Measurements from ENCODE around the gene CTSD. TPM values are rescaled to one million over a fixed set of nuclear protein-coding genes. Genes with fewer than 3 reads are reported as not detected.

Gene CTSD
- total and polyA plus RNA-seq, 2 of the 8 experiments (the other 6 are each of a cell fraction or from before 2014, with no cell fraction given), result 169 to 173 TPM

DNA sequence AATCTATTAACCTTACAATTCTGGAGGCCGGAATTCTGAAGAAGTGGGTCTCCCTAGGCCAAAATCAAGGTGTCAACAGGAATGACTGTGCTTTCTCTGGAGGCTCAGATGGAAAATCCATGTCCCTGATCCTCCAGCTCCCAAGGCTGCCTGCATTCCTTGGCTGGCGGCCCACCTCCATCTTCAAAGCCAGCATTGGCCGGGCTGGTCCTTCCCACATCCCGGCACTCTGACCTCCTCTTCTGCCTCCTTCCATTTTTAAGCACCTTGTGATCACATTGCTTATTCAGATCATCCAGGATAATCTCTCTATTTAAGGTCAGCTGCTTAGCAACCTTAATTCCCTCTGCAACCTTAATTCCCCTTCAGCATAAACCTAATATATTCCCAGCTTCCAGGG, 22.7 kb upstream of the CTSD start:
- Histone ChIP-seq H2BK12ac (ENCODE audit: low read depth, low read length) (no peak overlapping the region), H3K4me3 (ENCODE audit: extremely low read depth in 1 of 4, insufficient read depth in 2 of 4, low read depth in 3 of 4, low read length in 4 of 4) (no peak overlapping the region), H4K8ac (ENCODE audit: extremely low read depth, insufficient read depth, low read length) (no peak overlapping the region), H3K4me1 (replicated peaks in 1 of 4; ENCODE audit: control insufficient read depth in 3 of 4, insufficient read depth in 4 of 4, low read length in 3 of 4) (peaks cover 2 to 10% (median 4%) of the 10 kb centered on the region in 4 experiments; a peak in 5 of 7 replicates), H3K36me3 (ENCODE audit: control insufficient read depth in 2 of 4, insufficient read depth in 4 of 4, low read length in 3 of 4) (no peaks in the 10 kb centered on the region), H2BK15ac (ENCODE audit: low read length) (no peak overlapping the region), H2AK5ac (ENCODE audit: low read depth, low read length) (no peak overlapping the region), H3K14ac (ENCODE audit: insufficient read length) (no peak overlapping the region), H3K27ac (ENCODE audit: low read depth, low read length) (no peak overlapping the region), H4K91ac (replicated peaks; ENCODE audit: insufficient read length, low read length) (no peak overlapping the region), H2BK20ac (ENCODE audit: low read length) (no peak overlapping the region), H4K5ac (ENCODE audit: insufficient read length, low read depth, low read length) (no peak overlapping the region), H3K18ac (ENCODE audit: extremely low read depth, low read length) (no peak overlapping the region), H3K27me3 (replicated peaks in 1 of 4; ENCODE audit: control insufficient read depth in 3 of 4, extremely low read depth in 1 of 4, insufficient read depth in 3 of 4, low read length in 3 of 4) (peaks cover 0 to 3% (median 0%) of the 10 kb centered on the region in 4 experiments; a peak in 1 of 7 replicates), H3K79me2 (ENCODE audit: control insufficient read depth in 1 of 2, insufficient read depth in 2 of 2, low read length in 2 of 2) (no peaks in the 10 kb centered on the region), H3K23me2 (ENCODE audit: low read depth, low read length) (no peaks in the 10 kb centered on the region), H3K23ac (ENCODE audit: insufficient read length) (no peak overlapping the region), H3K9ac (replicated peaks in 1 of 4; ENCODE audit: extremely low read depth in 1 of 4, low read depth in 3 of 4, low read length in 3 of 4) (no peak overlapping the region), H3K79me1 (ENCODE audit: low read depth, low read length) (no peaks in the 10 kb centered on the region), H2AFZ (ENCODE audit: low read length) (no peak overlapping the region), H3K4ac (replicated peaks; ENCODE audit: insufficient read length, low read depth, low read length) (no peak overlapping the region), H2BK5ac (ENCODE audit: low read depth, low read length) (no peak overlapping the region), H4K20me1 (replicated peaks in 1 of 2; ENCODE audit: control insufficient read depth in 1 of 2, insufficient read depth in 2 of 2, low read length in 2 of 2) (no peaks in the 10 kb centered on the region), H3K56ac (replicated peaks; ENCODE audit: insufficient read length, low read depth, low read length) (no peak overlapping the region), H2BK120ac (replicated peaks; ENCODE audit: low read depth, low read length) (no peak overlapping the region), H3K4me2 (ENCODE audit: insufficient read depth in 1 of 2, low read depth in 2 of 2, low read length in 2 of 2) (no peak overlapping the region), H3K9me3 (ENCODE audit: insufficient read depth in 2 of 2, low read depth in 1 of 2, low read length in 1 of 2) (no peaks in the 10 kb centered on the region)
- DNase-seq (ENCODE audit: low read depth in 1 of 2, low spot score in 2 of 2) (no peak), FAIRE-seq (no peak)
- ChIA-PET POLR2A (ENCODE audit: partially characterized antibody) (no interaction called here), CTCF (ENCODE audit: partially characterized antibody) (interaction anchor here (1.1 to 4.2 kb wide), 6 partner anchors 9 to 93 kb away, joined by 3 to 21 read pairs (median 3); no protein-coding TSS in a partner anchor)
- WGBS, 2 experiments (ENCODE audit: extremely low coverage in 1 of 2, insufficient coverage in 1 of 2, insufficient read length in 1 of 2, insufficient replicate concordance in 2 of 2, low coverage in 1 of 2, low lambda C conversion rate in 2 of 2, missing lambda C conversion rate in 1 of 2), result 97% methylated on average over 4 of the region's 4 CpGs; no CpG with 5 or more reads in 1 of the 2 experiments
- TF ChIP-seq ATF2 (IDR thresholded peaks at IDR 0.05; ENCODE audit: low read length), result no peak
- no peak for TF ChIP-seq PHF8 (conservative IDR thresholded peaks at IDR 0.05; ENCODE audit: low read depth, low read length)
- no peak for TF ChIP-seq SUZ12 (IDR thresholded peaks at IDR 0.05; ENCODE audit: low read length)
- TF ChIP-seq RXRA (IDR thresholded peaks at IDR 0.05; ENCODE audit: insufficient read depth, low read depth, low read length), result no peak
- TF ChIP-seq JUND (IDR thresholded peaks at IDR 0.05; ENCODE audit: low read length), result no peak
- TF ChIP-seq POLR2AphosphoS5 (IDR thresholded peaks at IDR 0.05; ENCODE audit: low read depth, low read length), result no peak
- no peak for TF ChIP-seq NRF1 (IDR thresholded peaks at IDR 0.05; ENCODE audit: low read depth, low read length)
- no peak for TF ChIP-seq NANOG (IDR thresholded peaks at IDR 0.05; ENCODE audit: insufficient read depth, low read depth, low read length, poor library complexity, severe bottlenecking)
